Measurements from ENCODE around the gene NLRP1. TPM values are rescaled to one million over a fixed set of nuclear protein-coding genes. Genes with fewer than 3 reads are reported as not detected.

The NLRP1 gene
- total RNA-seq, 2 experiments from 2014 or later = 18.7 to 24.6 TPM

GRCh38 chr17:5619088-5619740, 34.9 kb upstream of the NLRP1 start:
- intact Hi-C loops (cut with micrococcal nuclease; ENCODE audit: unreplicated experiment) = no loop called here
- no peaks in the 10 kb centered on the region for H3K4me1 ChIP-seq (ENCODE audit: insufficient read depth, low read length, poor library complexity, severe bottlenecking)
- H3K4me2 ChIP-seq (ENCODE audit: low read length) = no peak overlapping the region; the same call in 1 of the 2 replicates
- BruUV-seq (replicated peaks) = no TSS peak
- DNase-seq (ENCODE audit: low spot score) = peak; percentile 8
- no peaks in the 10 kb centered on the region for H3K79me2 ChIP-seq (ENCODE audit: insufficient read depth, low read depth, low read length)
- POLR2A ChIA-PET = no interaction called here
- no peaks in the 10 kb centered on the region for H4K20me1 ChIP-seq (ENCODE audit: insufficient read depth, low read length)
- no peaks in the 10 kb centered on the region for H3K9me3 ChIP-seq (ENCODE audit: low read length)
- H3K27ac ChIP-seq (ENCODE audit: low read depth, low read length, poor library complexity, severe bottlenecking) = no peak overlapping the region
- no peak overlapping the region for H2AFZ ChIP-seq (ENCODE audit: low read length)
- H3K36me3 ChIP-seq (ENCODE audit: insufficient read depth, low read length) = no peaks in the 10 kb centered on the region
- CTCF ChIA-PET (ENCODE audit: unreplicated experiment) = no interaction called here
- TF ChIP-seq EZH2phosphoT487 (IDR thresholded peaks at IDR 0.05; ENCODE audit: borderline replicate concordance, low read depth, low read length) = no peak
- TF ChIP-seq CTCF (conservative IDR thresholded peaks at IDR 0.05; ENCODE audit: low read length) = no peak
- H3K9me2 ChIP-seq (ENCODE audit: insufficient read depth, low read length) = no peaks in the 10 kb centered on the region
- no peak overlapping the region for H3K4me3 ChIP-seq (ENCODE audit: low read depth, low read length, poor library complexity, severe bottlenecking)

GRCh38 chr17:5618476-5618875, 34.2 kb upstream of the NLRP1 start:
- ChIA-PET POLR2A (no interaction called here), CTCF (ENCODE audit: unreplicated experiment) (no interaction called here)
- no peaks in the 10 kb centered on the region for H3K79me2 ChIP-seq (ENCODE audit: insufficient read depth, low read depth, low read length)
- no peak for DNase-seq (ENCODE audit: low spot score)
- no peaks in the 10 kb centered on the region for H3K36me3 ChIP-seq (ENCODE audit: insufficient read depth, low read length)
- no peak overlapping the region for H3K4me3 ChIP-seq (ENCODE audit: low read depth, low read length, poor library complexity, severe bottlenecking)
- intact Hi-C loops (cut with micrococcal nuclease; ENCODE audit: unreplicated experiment) = no loop called here
- no peaks in the 10 kb centered on the region for H3K9me2 ChIP-seq (ENCODE audit: insufficient read depth, low read length)
- no peak overlapping the region for H3K27ac ChIP-seq (ENCODE audit: low read depth, low read length, poor library complexity, severe bottlenecking)
- H2AFZ ChIP-seq (ENCODE audit: low read length) = no peak overlapping the region
- H4K20me1 ChIP-seq (ENCODE audit: insufficient read depth, low read length) = no peaks in the 10 kb centered on the region
- no peaks in the 10 kb centered on the region for H3K4me1 ChIP-seq (ENCODE audit: insufficient read depth, low read length, poor library complexity, severe bottlenecking)
- no peaks in the 10 kb centered on the region for H3K9me3 ChIP-seq (ENCODE audit: low read length)
- H3K4me2 ChIP-seq (ENCODE audit: low read length) = no peak overlapping the region
- TF ChIP-seq CTCF (conservative IDR thresholded peaks at IDR 0.05; ENCODE audit: low read length) = no peak
- TF ChIP-seq EZH2phosphoT487 (IDR thresholded peaks at IDR 0.05; ENCODE audit: borderline replicate concordance, low read depth, low read length) = no peak
- no TSS peak for BruUV-seq (replicated peaks)

DNA sequence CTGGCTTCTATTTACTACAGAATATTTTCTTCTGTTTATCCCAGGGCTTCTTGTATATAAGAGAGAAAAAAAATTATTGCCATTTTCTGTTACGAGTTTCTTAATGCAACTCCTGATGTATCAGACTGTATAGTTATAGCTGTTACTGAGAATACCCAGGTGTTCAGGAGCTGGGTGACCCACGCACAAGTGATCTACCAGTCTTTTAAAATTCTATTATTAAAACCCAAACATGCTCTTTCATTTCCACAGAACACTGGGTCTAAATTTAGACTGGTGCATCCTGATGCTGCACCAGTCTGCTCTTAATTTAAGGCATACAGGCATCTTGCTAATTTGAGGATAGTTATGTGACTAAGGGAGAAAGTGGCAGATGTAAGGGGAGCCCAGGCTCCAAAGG, 31.2 kb upstream of the NLRP1 start:
- Histone ChIP-seq H3K36me3 (ENCODE audit: insufficient read depth, low read length) (no peaks in the 10 kb centered on the region), H3K9me3 (ENCODE audit: low read length) (no peaks in the 10 kb centered on the region), H3K4me2 (ENCODE audit: low read length) (no peak overlapping the region), H3K79me2 (ENCODE audit: insufficient read depth, low read depth, low read length) (no peaks in the 10 kb centered on the region), H4K20me1 (ENCODE audit: insufficient read depth, low read length) (no peaks in the 10 kb centered on the region), H3K4me3 (ENCODE audit: low read depth, low read length, poor library complexity, severe bottlenecking) (no peak overlapping the region), H3K27ac (ENCODE audit: low read depth, low read length, poor library complexity, severe bottlenecking) (no peak overlapping the region), H3K4me1 (ENCODE audit: insufficient read depth, low read length, poor library complexity, severe bottlenecking) (no peaks in the 10 kb centered on the region), H3K9me2 (ENCODE audit: insufficient read depth, low read length) (no peaks in the 10 kb centered on the region), H2AFZ (ENCODE audit: low read length) (no peak overlapping the region)
- POLR2A ChIA-PET = no interaction called here
- no TSS peak for BruUV-seq (replicated peaks)
- no peak for DNase-seq (ENCODE audit: low spot score)
- TF ChIP-seq EZH2phosphoT487 (IDR thresholded peaks at IDR 0.05; ENCODE audit: borderline replicate concordance, low read depth, low read length) (no peak), CTCF (conservative IDR thresholded peaks at IDR 0.05; ENCODE audit: low read length) (no peak)
- CTCF ChIA-PET (ENCODE audit: unreplicated experiment) = no interaction called here
- intact Hi-C loops (cut with micrococcal nuclease; ENCODE audit: unreplicated experiment) = no loop called here

Measured in OCI-LY7 (cell line).